ENCODE results near the gene TRIM69. TPM values are rescaled to one million over a fixed set of nuclear protein-coding genes. Genes with fewer than 3 reads are reported as not detected.
A peak's percentile ranks its signal among the peaks of the same experiment; 100 is the strongest.
"Not testable (repeated sequence)": the region's sequence is repeated elsewhere in the genome, so short reads cannot be mapped to it uniquely, and the experiment has no call there.

Gene TRIM69
- total and polyA plus RNA-seq, 7 experiments from 2014 or later: 12.4 to 65.0 (median 23.1) TPM

DNA sequence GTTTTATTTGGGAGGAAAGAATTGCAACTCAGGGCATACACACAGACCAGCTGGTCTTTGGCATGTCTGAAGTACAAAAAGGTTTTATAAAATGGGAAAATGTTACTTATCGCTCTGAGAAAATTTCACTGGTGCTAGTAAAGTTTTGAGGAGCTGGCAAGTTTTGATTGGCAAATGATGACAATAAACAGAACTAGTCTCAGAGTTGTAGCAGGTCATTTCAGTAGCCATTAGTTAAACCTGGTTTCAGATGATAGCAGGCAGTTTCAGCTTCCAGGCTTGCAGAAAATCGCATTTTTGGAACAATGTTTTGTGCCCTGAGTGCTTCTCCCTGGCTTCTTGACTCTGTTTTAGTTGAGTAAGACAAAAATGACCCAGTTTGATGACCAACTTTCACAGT is 14.3 kb upstream of the TRIM69 start:
- Mint-ChIP-seq H3K27me3 (no peaks in the 10 kb centered on the region), H3K36me3 (peaks cover 0 to 29% (median 21%) of the 10 kb centered on the region in 5 donors), H3K4me3 (peak overlapping the region in 6 of 10 donors; percentile 7 to 97 (median 62)), H3K27ac (peak overlapping the region; percentile 86 to 100 (median 95)), H3K4me1 (peaks cover 63 to 96% (median 86%) of the 10 kb centered on the region in 7 donors), H3K9me3 (peaks cover 0 to 6% (median 0%) of the 10 kb centered on the region in 11 donors)
- Histone ChIP-seq H3K4me3 (ENCODE audit: low read length) (no peak overlapping the region), H3K36me3 (ENCODE audit: control insufficient read depth in 2 of 3, insufficient read depth in 3 of 3, low read length in 3 of 3) (peaks cover 18 to 19% (median 19%) of the 10 kb centered on the region in 3 experiments), H3K4me1 (ENCODE audit: control insufficient read depth in 2 of 2, insufficient read depth in 2 of 2, low read length in 2 of 2) (peaks cover 85% of the 10 kb centered on the region in 2 donors), H3K27ac (ENCODE audit: low read depth, low read length) (peak overlapping the region; percentile 77), H3K9me3 (ENCODE audit: control insufficient read depth in 2 of 3, low read length in 3 of 3) (no peaks in the 10 kb centered on the region), H3K27me3 (ENCODE audit: control insufficient read depth in 2 of 2, insufficient read depth in 2 of 2, low read length in 2 of 2) (no peaks in the 10 kb centered on the region)
- DNase-seq: no peak
- ChIA-PET CTCF (interaction anchor here (1.4 to 12.8 kb wide), 5 partner anchors 8 to 59 kb away, joined by 3 to 171 read pairs (median 8); partner anchors contain the start of genes B2M, PATL2, SPG11 and TRIM69), POLR2A (interaction anchor here (0.6 to 39.4 kb wide), 5 partner anchors 4 to 176 kb away, joined by 3 to 3822 read pairs (median 2064); partner anchors contain the start of genes B2M, PATL2, SPG11 and TRIM69)
- ATAC-seq: no peak
- intact Hi-C loops (cut with micrococcal nuclease): loop anchor here (10.0 kb wide), 1 partner anchor 897 kb away; the partner anchor contains the start of genes MFAP1 (in 2 of the 2) and WDR76 (in 2 of the 2)

DNA sequence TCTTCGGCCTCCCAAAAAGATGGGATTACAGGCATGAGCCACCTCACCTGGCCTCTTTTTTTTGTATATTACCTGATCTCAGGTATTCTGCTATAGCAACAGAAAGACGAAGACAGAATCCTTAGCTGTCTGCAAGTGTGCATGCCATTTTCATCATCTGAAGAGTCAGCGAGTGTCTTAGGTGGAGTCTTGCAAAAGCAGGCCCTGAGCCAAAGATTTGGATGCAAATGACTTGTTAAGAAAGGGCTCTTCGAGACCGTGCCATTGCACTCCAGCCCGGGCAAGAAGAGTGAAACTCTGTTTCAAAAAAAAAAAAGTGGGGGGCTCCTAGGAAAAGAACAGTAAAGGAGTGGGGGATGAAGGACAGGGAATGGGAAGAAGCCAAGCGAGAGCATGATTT is 10.2 kb upstream of the TRIM69 start:
- Mint-ChIP-seq H3K27me3 (peaks cover 0 to 2% (median 0%) of the 10 kb centered on the region in 5 donors), H3K4me1 (peaks cover 47 to 85% (median 74%) of the 10 kb centered on the region in 7 donors), H3K27ac (peak overlapping the region; percentile 98 to 100 (median 100)), H3K4me3 (peak overlapping the region; percentile 87 to 100 (median 94)), H3K36me3 (peaks cover 0 to 12% (median 0%) of the 10 kb centered on the region in 5 donors), H3K9me3 (peaks cover 0 to 5% (median 0%) of the 10 kb centered on the region in 11 donors)
- intact Hi-C loops (cut with micrococcal nuclease): loop anchor here (1.0 to 10.0 kb wide), 9 partner anchors 10 to 901 kb away; partner anchors contain the start of genes CTDSPL2 (in 2 of the 2), GOLM2 (in 2 of the 2), MFAP1 (in 2 of the 2) and TRIM69 (in 2 of the 2)
- peaks cover 58 to 64% of the 10 kb centered on the region in 2 donors for H3K4me1 ChIP-seq (ENCODE audit: control insufficient read depth in 2 of 2, insufficient read depth in 2 of 2, low read length in 2 of 2)
- peak in 2 of 9 donors; percentile 18 to 46 for DNase-seq
- peak overlapping the region; percentile 99 for H3K27ac ChIP-seq (ENCODE audit: low read depth, low read length)
- no peaks in the 10 kb centered on the region for H3K9me3 ChIP-seq (ENCODE audit: control insufficient read depth in 2 of 3, low read length in 3 of 3)
- POLR2A ChIA-PET: interaction anchor here (0.8 to 39.4 kb wide), 8 partner anchors 4 to 473 kb away, joined by 3 to 3822 read pairs (median 4); partner anchors contain the start of genes B2M, EIF3J, PATL2 and SPG11
- CTCF ChIA-PET: interaction anchor here (0.8 to 5.4 kb wide), 6 partner anchors 11 to 67 kb away, joined by 3 to 47 read pairs (median 8); partner anchors contain the start of genes B2M, PATL2, SPG11 and TRIM69
- no peaks in the 10 kb centered on the region for H3K27me3 ChIP-seq (ENCODE audit: control insufficient read depth in 2 of 2, insufficient read depth in 2 of 2, low read length in 2 of 2)
- H3K36me3 ChIP-seq (ENCODE audit: control insufficient read depth in 2 of 3, insufficient read depth in 3 of 3, low read length in 3 of 3): no peaks in the 10 kb centered on the region
- ATAC-seq: no peak
- peak overlapping the region; percentile 68 for H3K4me3 ChIP-seq (ENCODE audit: low read length)

DNA sequence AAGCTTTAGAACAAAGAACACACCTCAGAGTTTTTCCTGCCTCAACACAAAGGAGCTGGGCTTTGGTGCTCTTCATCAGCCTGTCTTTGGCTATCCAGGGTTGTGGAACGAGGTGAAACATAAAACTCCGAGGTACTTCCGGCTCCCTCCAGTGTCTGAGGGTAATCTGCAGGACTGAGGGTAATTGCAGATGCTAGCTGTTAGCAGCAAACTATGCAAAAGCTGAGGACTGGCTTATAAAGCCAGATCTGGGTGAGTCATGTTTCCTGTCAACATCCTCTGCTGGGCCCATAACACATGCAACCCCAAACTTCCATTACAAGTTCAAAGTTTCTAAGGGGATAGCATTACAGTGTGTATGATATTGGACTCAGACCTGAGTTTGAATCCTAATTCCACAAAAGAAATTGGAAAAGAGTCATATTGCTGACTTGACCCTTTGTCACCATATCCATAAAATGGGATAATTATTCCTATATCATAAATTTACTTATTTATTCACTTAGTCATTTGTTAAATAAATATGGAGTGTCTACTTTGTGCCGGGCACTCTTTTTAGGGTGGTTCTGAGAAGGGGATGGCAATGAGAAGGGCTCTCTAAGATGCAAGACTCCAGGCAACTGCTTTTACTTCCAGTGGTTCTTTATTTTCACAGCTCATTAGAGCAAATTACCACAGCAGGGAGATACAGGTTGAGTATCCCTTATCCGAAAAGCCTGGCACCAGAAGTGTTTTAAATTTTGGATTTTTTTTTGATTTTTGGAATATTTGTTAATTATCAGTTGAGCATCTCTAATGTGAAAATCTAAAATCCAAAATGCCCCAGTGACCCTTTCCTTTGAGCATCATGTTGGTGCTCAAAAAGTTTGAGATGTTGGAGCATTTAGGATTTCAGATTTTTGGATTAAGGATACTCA is 9.5 kb upstream of the TRIM69 start:
- Mint-ChIP-seq H3K36me3 (peaks cover 0 to 17% (median 0%) of the 10 kb centered on the region in 5 donors), H3K4me1 (peaks cover 47 to 85% (median 74%) of the 10 kb centered on the region in 7 donors), H3K27me3 (peaks cover 0 to 2% (median 0%) of the 10 kb centered on the region in 5 donors), H3K9me3 (peaks cover 0 to 5% (median 0%) of the 10 kb centered on the region in 11 donors), H3K27ac (peak overlapping the region; percentile 98 to 100 (median 100)), H3K4me3 (peak overlapping the region; percentile 87 to 100 (median 96))
- H3K4me1 ChIP-seq (ENCODE audit: control insufficient read depth in 2 of 2, insufficient read depth in 2 of 2, low read length in 2 of 2): peaks cover 58 to 64% of the 10 kb centered on the region in 2 donors
- intact Hi-C loops (cut with micrococcal nuclease): loop anchor here (1.0 to 10.0 kb wide), 9 partner anchors 9 to 902 kb away; partner anchors contain the start of genes CTDSPL2 (in 2 of the 2), GOLM2 (in 2 of the 2), MFAP1 (in 2 of the 2) and TRIM69 (in 2 of the 2)
- DNase-seq (peak in 8 of 9 donors; percentile 67 to 92 (median 82)), ATAC-seq (peak; percentile 64)
- H3K36me3 ChIP-seq (ENCODE audit: control insufficient read depth in 2 of 3, insufficient read depth in 3 of 3, low read length in 3 of 3): no peaks in the 10 kb centered on the region
- no peaks in the 10 kb centered on the region for H3K27me3 ChIP-seq (ENCODE audit: control insufficient read depth in 2 of 2, insufficient read depth in 2 of 2, low read length in 2 of 2)
- ChIA-PET CTCF (interaction anchor here (0.8 to 5.4 kb wide), 7 partner anchors 11 to 68 kb away, joined by 3 to 47 read pairs (median 5); partner anchors contain the start of genes B2M, PATL2, SPG11 and TRIM69), POLR2A (interaction anchor here (0.7 to 39.4 kb wide), 9 partner anchors 3 to 473 kb away, joined by 3 to 3822 read pairs (median 3); partner anchors contain the start of genes B2M, EIF3J, PATL2 and SPG11)
- peak overlapping the region; percentile 68 for H3K4me3 ChIP-seq (ENCODE audit: low read length)
- H3K9me3 ChIP-seq (ENCODE audit: control insufficient read depth in 2 of 3, low read length in 3 of 3): no peaks in the 10 kb centered on the region
- H3K27ac ChIP-seq (ENCODE audit: low read depth, low read length): peak overlapping the region; percentile 99

DNA sequence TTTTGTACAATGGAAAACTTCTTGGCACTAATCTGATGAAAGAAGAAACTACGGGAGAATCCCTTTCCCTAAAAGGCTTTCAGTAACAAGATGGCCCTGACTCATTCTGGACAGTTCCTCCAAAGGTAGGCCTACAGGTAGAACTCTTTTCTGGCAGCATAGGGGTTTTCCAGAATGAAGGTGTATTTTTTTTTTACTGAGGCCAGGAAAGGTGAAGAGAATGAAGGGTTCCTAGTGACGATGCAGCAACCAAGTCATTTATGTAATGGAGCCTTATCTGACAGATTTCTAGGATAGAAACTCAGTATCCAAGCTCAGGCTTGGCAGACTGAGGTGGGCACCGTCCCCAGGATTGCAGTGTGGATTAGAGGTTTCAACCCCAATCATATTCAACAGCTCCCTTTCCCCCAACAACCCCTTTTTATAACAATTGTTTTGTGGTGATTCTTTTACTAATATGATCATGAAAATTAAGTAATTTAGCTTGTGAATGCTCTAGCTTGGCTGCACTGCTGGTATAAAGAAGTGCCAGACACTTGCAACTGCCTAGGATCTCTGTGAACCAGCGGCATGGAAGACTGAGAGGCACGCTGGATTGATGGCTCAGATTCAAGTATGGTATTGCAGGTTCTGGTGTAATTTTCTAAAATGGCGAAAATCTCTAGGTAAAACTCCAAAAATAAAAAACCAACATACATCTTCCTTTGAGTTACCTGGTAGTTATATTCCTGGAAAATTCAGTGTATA is 8.7 kb upstream of the TRIM69 start:
- CTCF ChIA-PET: interaction anchor here (0.8 to 5.4 kb wide), 5 partner anchors 8 to 64 kb away, joined by 3 to 47 read pairs (median 12); partner anchors contain the start of genes B2M, PATL2, SPG11 and TRIM69
- peak overlapping the region; percentile 98 to 100 (median 100) for H3K27ac Mint-ChIP-seq
- peak overlapping the region; percentile 99 for H3K27ac ChIP-seq (ENCODE audit: low read depth, low read length)
- DNase-seq (peak in 3 of 9 donors; percentile 11 to 61 (median 34)), ATAC-seq (no peak)
- peaks cover 0 to 2% (median 0%) of the 10 kb centered on the region in 5 donors for H3K27me3 Mint-ChIP-seq
- peak overlapping the region; percentile 19 for H3K4me3 ChIP-seq (ENCODE audit: low read length)
- peaks cover 0 to 25% (median 0%) of the 10 kb centered on the region in 5 donors for H3K36me3 Mint-ChIP-seq
- H3K9me3 ChIP-seq (ENCODE audit: control insufficient read depth in 2 of 3, low read length in 3 of 3): no peaks in the 10 kb centered on the region
- no peaks in the 10 kb centered on the region for H3K36me3 ChIP-seq (ENCODE audit: control insufficient read depth in 2 of 3, insufficient read depth in 3 of 3, low read length in 3 of 3)
- POLR2A ChIA-PET: interaction anchor here (1.1 to 39.4 kb wide), 5 partner anchors 3 to 191 kb away, joined by 3 to 3822 read pairs (median 2064); partner anchors contain the start of genes B2M, EIF3J, PATL2 and SPG11
- H3K9me3 Mint-ChIP-seq: peaks cover 0 to 5% (median 0%) of the 10 kb centered on the region in 11 donors
- intact Hi-C loops (cut with micrococcal nuclease): loop anchor here (1.0 to 10.0 kb wide), 9 partner anchors 8 to 903 kb away; partner anchors contain the start of genes CTDSPL2 (in 2 of the 2), GOLM2 (in 2 of the 2), MFAP1 (in 2 of the 2) and WDR76 (in 2 of the 2)
- peaks cover 56 to 58% of the 10 kb centered on the region in 2 donors for H3K4me1 ChIP-seq (ENCODE audit: control insufficient read depth in 2 of 2, insufficient read depth in 2 of 2, low read length in 2 of 2)
- peaks cover 50 to 86% (median 74%) of the 10 kb centered on the region in 7 donors for H3K4me1 Mint-ChIP-seq
- H3K27me3 ChIP-seq (ENCODE audit: control insufficient read depth in 2 of 2, insufficient read depth in 2 of 2, low read length in 2 of 2): no peaks in the 10 kb centered on the region
- H3K4me3 Mint-ChIP-seq: peak overlapping the region; percentile 68 to 100 (median 97)

DNA sequence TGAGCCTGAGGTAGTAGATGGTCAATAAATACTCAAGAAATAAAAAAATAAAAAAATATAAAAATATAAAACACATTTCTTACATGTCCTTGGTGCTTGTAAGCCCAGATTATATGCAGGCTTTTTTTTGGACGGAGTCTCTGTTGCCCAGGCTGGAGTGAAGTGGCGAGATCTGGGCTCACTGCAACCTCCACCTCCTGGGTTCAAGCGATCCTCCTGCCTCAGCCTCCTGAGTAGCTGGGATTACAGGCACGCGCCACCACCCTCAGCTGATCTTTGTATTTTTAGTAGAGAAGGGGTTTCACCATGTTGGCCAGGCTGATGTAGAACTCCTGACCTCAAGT is 8.1 kb upstream of the TRIM69 start:
- not testable (repeated sequence) for DNase-seq; H3K9me3 ChIP-seq (ENCODE audit: control insufficient read depth in 2 of 3, low read length in 3 of 3); H3K27me3 ChIP-seq (ENCODE audit: control insufficient read depth in 2 of 2, insufficient read depth in 2 of 2, low read length in 2 of 2); ATAC-seq; H3K27me3 Mint-ChIP-seq; H3K36me3 ChIP-seq (ENCODE audit: control insufficient read depth in 2 of 3, insufficient read depth in 3 of 3, low read length in 3 of 3); H3K9me3 Mint-ChIP-seq
- peaks cover 56 to 57% of the 10 kb centered on the region in 2 donors for H3K4me1 ChIP-seq (ENCODE audit: control insufficient read depth in 2 of 2, insufficient read depth in 2 of 2, low read length in 2 of 2)
- Mint-ChIP-seq H3K4me1 (peaks cover 51 to 87% (median 74%) of the 10 kb centered on the region in 7 donors), H3K27ac (peak overlapping the region; percentile 98 to 100 (median 100)), H3K36me3 (peaks cover 0 to 25% (median 0%) of the 10 kb centered on the region in 5 donors), H3K4me3 (peak overlapping the region; percentile 87 to 100 (median 99))
- intact Hi-C loops (cut with micrococcal nuclease): loop anchor here (1.0 to 10.0 kb wide), 9 partner anchors 9 to 903 kb away; partner anchors contain the start of genes CTDSPL2 (in 2 of the 2), GOLM2 (in 2 of the 2), MFAP1 (in 2 of the 2) and WDR76 (in 2 of the 2)
- peak overlapping the region; percentile 99 for H3K27ac ChIP-seq (ENCODE audit: low read depth, low read length)
- ChIA-PET POLR2A (interaction anchor here (0.9 to 39.4 kb wide), 9 partner anchors 2 to 191 kb away, joined by 3 to 3822 read pairs (median 4); partner anchors contain the start of genes B2M, EIF3J, PATL2 and SPG11), CTCF (interaction anchor here (0.8 to 5.4 kb wide), 6 partner anchors 9 to 65 kb away, joined by 4 to 47 read pairs (median 10); partner anchors contain the start of genes B2M, PATL2, SPG11 and TRIM69)
- peak overlapping the region; percentile 94 for H3K4me3 ChIP-seq (ENCODE audit: low read length)
